Transverse colon (tissue), 4 donors: Measurements from ENCODE around the gene IL18. TPM values are rescaled to one million over a fixed set of nuclear protein-coding genes. Genes with fewer than 3 reads are reported as not detected.

Experiments
- DNase-seq: peaks from one replicate; pipeline ENCODE4 v3.0.0-alpha.2; 2019
- H3K27ac ChIP-seq, 4 donors: fragments of 200-600 bp; sonication (generic); 2 replicates each; pipeline ENCODE4 v1.5.1; 2016 to 2018; ENCODE audit warnings: inconsistent platforms in 4 of 4
- H3K27me3 ChIP-seq: fragments of 200-600 bp; sonication (generic); 2 replicates; pipeline ENCODE4 v1.5.1; 2017; ENCODE audit warnings: inconsistent platforms
- H3K36me3 ChIP-seq, 4 donors: fragments of 200-600 bp; sonication (generic); 2 replicates each; pipeline ENCODE4 v1.5.1; 2017 to 2019; ENCODE audit warnings: inconsistent platforms in 4 of 4
- H3K4me1 ChIP-seq, 4 donors: fragments of 200-600 bp; sonication (generic); 2 replicates each; pipeline ENCODE4 v1.5.1; 2017 to 2020; ENCODE audit warnings: inconsistent platforms in 4 of 4
- H3K4me3 ChIP-seq, 4 donors: fragments of 200-600 bp; sonication (generic); 1 replicate in 1 of 4; 2 replicates in 3 of 4; pipeline versions ENCODE4 v1.5.1 to v1.6.1; 2017 to 2019; ENCODE audit warnings: inconsistent platforms in 4 of 4
- H3K9me3 ChIP-seq, 2 donors: fragments of 200-600 bp; sonication (generic); 2 replicates each; pipeline ENCODE4 v1.5.1; 2017 to 2019; ENCODE audit warnings: inconsistent platforms in 2 of 2
- EP300 ChIP-seq: sonication (generic); formaldehyde crosslinking; IDR thresholded peaks from one replicate; pipeline ENCODE4 v1.6.1; 2017; ENCODE audit warnings: antibody characterized with exemption, low read depth
- POLR2A ChIP-seq: fragments of 450-650 bp; IDR thresholded peaks from one replicate; pipeline ENCODE4 v1.6.1; 2016; ENCODE audit warnings: antibody characterized with exemption, mild to moderate bottlenecking, moderate library complexity
- POLR2AphosphoS5 ChIP-seq, 3 donors: sonication (generic); formaldehyde crosslinking; IDR thresholded peaks; one replicate each; pipeline ENCODE4 v1.6.1; 2016; ENCODE audit warnings: antibody characterized with exemption in 3 of 3
- WGBS, 2 donors: methylation state at CpG; one replicate each; pipeline ENCODE4 v1.1.5; 2018; ENCODE audit warnings: low coverage in 1 of 2; 5-methylcytosine and 5-hydroxymethylcytosine counted together
- in situ Hi-C, 4 donors: fragments of 200-750 bp; cut with MboI; loops; one replicate each; pipeline versions ENCODE4 v1.15.0 to v1.15.1; 2017; ENCODE audit warnings: low sequenced_read_pairs in 3 of 4, low pct_ligation_motif_present in 1 of 4, low pct_unique_long_range_greater_than_20kb in 1 of 4
- intact Hi-C: fragments of 100-400 bp; cut with DNase I; formaldehyde crosslinking; loops from one replicate; pipeline ENCODE4 v1.15.1; 2023; ENCODE audit warnings: low total_unique reads
- total RNA-seq, 4 donors: library from RNA; depleted of rRNA; stranded (reverse); fragments of >200 nt; gene quantifications; one replicate each; pipeline ENCODE4 v1.1.0, GENCODE V29; 2016
- TF ChIP-seq, protein P1 (sequence below), 5 experiments: fragments of 200-600 bp in 3 of 5; fragments of 450-650 bp in 2 of 5; sonication (generic) in 3 of 5; IDR thresholded peaks; 1 replicate in 2 of 5; 2 replicates in 3 of 5; pipeline ENCODE4 v1.5.1; 2016 to 2017; ENCODE audit warnings: antibody characterized with exemption in 5 of 5, inconsistent platforms in 3 of 5, mild to moderate bottlenecking in 2 of 5, moderate library complexity in 1 of 5

The IL18 gene
- total RNA-seq, 4 donors from 2014 or later = 18.1 to 169 (median 76.0) TPM

DNA sequence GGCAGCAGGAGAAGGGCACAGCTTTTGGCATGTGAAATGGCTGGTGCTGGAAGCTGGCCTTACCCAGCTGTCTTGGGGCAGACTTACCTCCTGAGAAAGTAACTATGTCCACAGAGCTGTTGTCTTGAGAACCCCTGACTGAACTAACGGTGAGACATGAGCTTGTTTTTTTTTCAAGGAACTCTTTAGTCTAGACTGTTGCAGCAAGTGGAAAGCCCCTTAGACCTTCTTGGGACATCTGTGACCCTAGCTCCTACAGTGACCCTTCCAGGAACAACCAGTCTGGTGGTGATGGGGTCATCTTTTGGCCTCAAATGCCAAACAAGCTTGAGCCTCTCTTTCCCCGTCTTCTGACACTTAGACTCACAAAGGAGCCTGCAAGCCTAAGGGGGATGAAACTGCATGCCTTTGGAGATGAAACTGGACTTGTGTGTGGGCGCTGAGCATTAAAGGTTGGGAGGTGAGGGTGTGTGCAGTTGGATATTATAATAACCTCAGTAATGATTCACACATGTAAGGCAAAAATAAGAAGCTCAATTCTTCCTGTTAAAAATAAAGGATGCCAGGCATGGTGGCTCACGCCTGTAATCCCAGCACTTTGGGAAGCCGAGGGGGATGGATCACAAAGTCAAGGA lies 41.8 kb downstream of the IL18 start:
- Histone ChIP-seq H3K4me1 (no peaks in the 10 kb centered on the region), H3K27ac (no peak overlapping the region), H3K4me3 (no peak overlapping the region), H3K36me3 (peaks cover 0 to 4% (median 0%) of the 10 kb centered on the region in 4 donors), H3K9me3 (no peaks in the 10 kb centered on the region), H3K27me3 (no peaks in the 10 kb centered on the region)
- DNase-seq = no peak
- in situ Hi-C loops = loop anchor here in 1 of 4 donors (25.0 kb wide), 1 partner anchor 165 kb away; no protein-coding TSS in a partner anchor
- intact Hi-C loops = no loop called here
- TF ChIP-seq, protein P1, sequence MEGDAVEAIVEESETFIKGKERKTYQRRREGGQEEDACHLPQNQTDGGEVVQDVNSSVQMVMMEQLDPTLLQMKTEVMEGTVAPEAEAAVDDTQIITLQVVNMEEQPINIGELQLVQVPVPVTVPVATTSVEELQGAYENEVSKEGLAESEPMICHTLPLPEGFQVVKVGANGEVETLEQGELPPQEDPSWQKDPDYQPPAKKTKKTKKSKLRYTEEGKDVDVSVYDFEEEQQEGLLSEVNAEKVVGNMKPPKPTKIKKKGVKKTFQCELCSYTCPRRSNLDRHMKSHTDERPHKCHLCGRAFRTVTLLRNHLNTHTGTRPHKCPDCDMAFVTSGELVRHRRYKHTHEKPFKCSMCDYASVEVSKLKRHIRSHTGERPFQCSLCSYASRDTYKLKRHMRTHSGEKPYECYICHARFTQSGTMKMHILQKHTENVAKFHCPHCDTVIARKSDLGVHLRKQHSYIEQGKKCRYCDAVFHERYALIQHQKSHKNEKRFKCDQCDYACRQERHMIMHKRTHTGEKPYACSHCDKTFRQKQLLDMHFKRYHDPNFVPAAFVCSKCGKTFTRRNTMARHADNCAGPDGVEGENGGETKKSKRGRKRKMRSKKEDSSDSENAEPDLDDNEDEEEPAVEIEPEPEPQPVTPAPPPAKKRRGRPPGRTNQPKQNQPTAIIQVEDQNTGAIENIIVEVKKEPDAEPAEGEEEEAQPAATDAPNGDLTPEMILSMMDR (IDR thresholded peaks at IDR 0.05) = no peak
- TF ChIP-seq POLR2A (no peak), EP300 (no peak), POLR2AphosphoS5 (IDR thresholded peaks at IDR 0.05) (no peak)
- 95 to 100% methylated on average over 2 to 5 of the region's 5 CpGs for WGBS, 2 donors

DNA sequence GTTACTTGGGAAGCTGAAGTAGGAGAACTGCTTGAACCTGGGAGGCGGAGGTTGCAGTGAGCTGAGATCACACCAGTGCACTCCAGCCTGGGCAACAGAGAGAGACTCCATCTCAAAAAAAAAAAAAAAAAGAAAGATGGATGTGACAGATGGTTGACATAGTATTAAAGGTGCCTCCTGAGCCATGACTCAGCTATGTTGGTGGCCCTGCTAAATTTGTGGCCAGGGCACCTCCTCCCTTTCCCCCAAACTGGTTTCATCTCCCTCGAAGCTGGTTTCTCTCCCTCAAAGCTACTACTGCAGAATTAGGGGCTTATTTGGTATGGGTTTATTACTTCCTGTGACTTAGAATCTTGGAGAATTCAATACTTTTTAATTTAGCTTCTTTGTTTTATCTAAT lies 45.7 kb downstream of the IL18 start:
- TF ChIP-seq EP300 (no peak), POLR2A (no peak), POLR2AphosphoS5 (IDR thresholded peaks at IDR 0.05) (no peak)
- H3K4me3 ChIP-seq = no peak overlapping the region
- no peaks in the 10 kb centered on the region for H3K27me3 ChIP-seq
- H3K4me1 ChIP-seq = peaks cover 0 to 7% (median 0%) of the 10 kb centered on the region in 4 donors
- H3K27ac ChIP-seq = no peak overlapping the region
- in situ Hi-C loops = loop anchor here in 2 of 4 donors (10.0 to 25.0 kb wide), 2 partner anchors 57 to 169 kb away; partner anchors contain the start of gene BCO2 (in 2 of the 2)
- intact Hi-C loops = no loop called here
- peaks cover 0 to 4% (median 0%) of the 10 kb centered on the region in 4 donors for H3K36me3 ChIP-seq
- DNase-seq = no peak
- 79 to 82% methylated on average over 2 of the region's 2 CpGs for WGBS, 2 donors
- no peaks in the 10 kb centered on the region for H3K9me3 ChIP-seq

DNA sequence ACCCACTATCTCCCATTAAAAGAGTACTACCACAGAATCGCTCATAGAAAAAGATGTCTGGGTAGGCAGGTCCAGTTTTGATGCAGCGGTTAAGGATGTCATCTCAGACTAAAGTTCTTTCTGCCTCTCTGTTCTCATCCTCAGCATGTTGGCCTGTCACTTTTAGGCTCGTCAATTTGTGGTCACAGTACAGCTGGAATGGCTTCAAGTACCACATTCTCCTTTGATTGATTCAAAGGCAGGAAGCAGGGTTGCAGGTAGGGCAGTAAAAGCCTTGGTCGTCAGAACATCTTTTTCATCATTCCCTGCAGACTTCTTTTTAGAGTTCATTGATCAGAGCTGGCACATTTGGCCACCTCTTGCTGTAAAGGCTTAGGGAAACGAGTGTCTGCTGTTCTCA lies 48.5 kb downstream of the IL18 start:
- no peak for DNase-seq
- Histone ChIP-seq H3K4me1 (peaks cover 0 to 7% (median 0%) of the 10 kb centered on the region in 4 donors), H3K36me3 (peaks cover 0 to 4% (median 0%) of the 10 kb centered on the region in 4 donors), H3K9me3 (no peaks in the 10 kb centered on the region), H3K27ac (no peak overlapping the region), H3K27me3 (no peaks in the 10 kb centered on the region), H3K4me3 (no peak overlapping the region)
- intact Hi-C loops = no loop called here
- 78 to 80% methylated on average over 3 to 5 of the region's 5 CpGs for WGBS, 2 donors
- in situ Hi-C loops = loop anchor here in 2 of 4 donors (10.0 to 25.0 kb wide), 2 partner anchors 59 to 172 kb away; partner anchors contain the start of gene BCO2 (in 2 of the 2)
- TF ChIP-seq POLR2AphosphoS5 (IDR thresholded peaks at IDR 0.05) = no peak
- TF ChIP-seq EP300 = no peak
- TF ChIP-seq POLR2A = no peak
- TF ChIP-seq, protein P1 (IDR thresholded peaks at IDR 0.05) = no peak

DNA sequence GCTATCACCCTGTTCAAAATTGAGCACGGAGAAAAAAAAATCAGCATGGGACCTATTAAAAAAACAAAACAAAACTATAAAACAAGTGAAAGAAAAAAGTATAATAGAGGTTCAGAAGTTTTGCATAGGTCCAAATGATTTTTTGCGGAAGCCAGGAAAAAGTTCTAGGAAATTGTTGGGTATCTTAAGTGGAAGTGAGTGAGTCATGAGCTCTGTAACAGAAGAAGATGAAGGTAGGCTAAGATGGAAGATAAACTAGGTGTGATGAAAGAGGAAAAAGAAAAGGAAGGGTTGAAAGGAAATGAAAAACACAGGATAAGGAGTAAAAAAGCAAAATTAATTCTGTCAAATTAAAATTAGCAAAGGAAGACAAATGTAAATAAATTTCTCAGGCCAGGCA lies 49.4 kb downstream of the IL18 start:
- in situ Hi-C loops = loop anchor here in 2 of 4 donors (10.0 to 25.0 kb wide), 2 partner anchors 60 to 173 kb away; partner anchors contain the start of gene BCO2 (in 2 of the 2)
- DNase-seq = no peak
- Histone ChIP-seq H3K27me3 (no peaks in the 10 kb centered on the region), H3K4me1 (peaks cover 0 to 7% (median 0%) of the 10 kb centered on the region in 4 donors), H3K36me3 (peaks cover 0 to 3% (median 0%) of the 10 kb centered on the region in 4 donors), H3K4me3 (no peak overlapping the region), H3K9me3 (no peaks in the 10 kb centered on the region), H3K27ac (no peak overlapping the region)
- WGBS, 2 donors = 93 to 100% methylated on average over 1 to 2 of the region's 2 CpGs
- TF ChIP-seq EP300 = no peak
- intact Hi-C loops = no loop called here
